Fibroblast of lung (primary cell): ENCODE results near the gene KRTAP4-16.

Source experiments
- CTCF ChIP-seq, 2 donors: IDR thresholded peaks in 1 of 2; conservative IDR thresholded peaks in 1 of 2; 1 replicate in 1 of 2; 2 replicates in 1 of 2; pipeline ENCODE4 v1.5.1; 2011 to 2012; ENCODE audit warnings: low read length in 2 of 2, control low read depth in 1 of 2, inconsistent platforms in 1 of 2, low read depth in 1 of 2, mild to moderate bottlenecking in 1 of 2
- EZH2 ChIP-seq: IDR thresholded peaks from 2 replicates; pipeline ENCODE4 v1.5.1; 2012; ENCODE audit warnings: low read length, control low read depth, mild to moderate bottlenecking; ENCODE audit errors: missing control alignments

DNA sequence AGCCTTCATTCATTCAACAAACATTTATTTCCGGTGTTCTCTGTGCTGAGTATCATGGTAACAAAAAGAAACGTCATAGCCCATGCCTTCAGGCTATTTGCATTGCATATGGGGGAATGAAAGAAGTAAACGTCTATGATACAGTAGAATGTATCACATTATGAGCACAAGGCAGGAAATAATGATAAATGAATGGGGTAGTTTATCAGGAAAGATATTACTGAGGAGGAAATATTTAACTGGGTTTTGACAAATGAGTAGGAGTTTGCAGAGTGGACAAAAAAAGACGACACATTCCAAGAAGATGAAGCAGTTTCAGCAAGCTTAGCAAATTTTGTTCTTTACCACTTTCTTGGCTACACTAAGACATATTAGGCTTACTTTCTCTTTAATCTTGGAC, 19.4 kb downstream of the KRTAP4-16 start:
- TF ChIP-seq CTCF (conservative IDR thresholded peaks at IDR 0.05 in 1 of 2, IDR thresholded peaks at IDR 0.05 in 1 of 2; ENCODE audit: low read depth in 1 of 2, low read length in 2 of 2) (no peak), EZH2 (no peak)
